NCI-H510A treated with DMSO at 0.1 percent for 48 hours (cell line): ENCODE results near the gene HTR1D.

Experiments
- DNase-seq: peaks from one replicate; lab custom pipeline; 2025; lab: John Stamatoyannopoulos, UW

HTR1D gene

GRCh38 chr1:23184212-23184934 lies 32.9 kb downstream of the HTR1D start:
- peak; percentile 59 for DNase-seq

- DNase-seq, result no peak
Observed at GRCh38 chr1:23179862-23180261, 37.4 kb downstream of the HTR1D start.

- DNase-seq, result no peak
Observed at GRCh38 chr1:23178950-23179349, 38.4 kb downstream of the HTR1D start.

- no peak for DNase-seq
Observed at GRCh38 chr1:23178414-23178813, 38.9 kb downstream of the HTR1D start.

- peak; percentile 47 for DNase-seq
Observed at GRCh38 chr1:23177438-23178380, 39.6 kb downstream of the HTR1D start.

- DNase-seq, result no peak
Observed at GRCh38 chr1:23177031-23177430, 40.3 kb downstream of the HTR1D start.

GRCh38 chr1:23174426-23175110 lies 42.7 kb downstream of the HTR1D start:
- DNase-seq, result no peak

GRCh38 chr1:23171181-23171755 lies 46.0 kb downstream of the HTR1D start:
- DNase-seq, result no peak

GRCh38 chr1:23169727-23170335 lies 47.5 kb downstream of the HTR1D start:
- DNase-seq, result no peak

GRCh38 chr1:23169195-23169575 lies 48.1 kb downstream of the HTR1D start:
- no peak for DNase-seq

- DNase-seq, result peak; percentile 51
Observed at GRCh38 chr1:23168445-23169194, 48.7 kb downstream of the HTR1D start, which contains the start of gene LUZP1. LUZP1 (minus strand) TSS chr1:23168856.

GRCh38 chr1:23168079-23168444 lies 49.2 kb downstream of the HTR1D start:
- DNase-seq, result no peak

- peak; percentile 20 for DNase-seq
Observed at GRCh38 chr1:23167353-23168078, 49.8 kb downstream of the HTR1D start.

- no peak for DNase-seq
Observed at GRCh38 chr1:23166854-23167253, 50.4 kb downstream of the HTR1D start.

- no peak for DNase-seq
Observed at GRCh38 chr1:23163395-23163794, 53.9 kb downstream of the HTR1D start.

- DNase-seq, result no peak
Observed at GRCh38 chr1:23159963-23160877, 57.1 kb downstream of the HTR1D start.

GRCh38 chr1:23156940-23157339 lies 60.4 kb downstream of the HTR1D start:
- no peak for DNase-seq

GRCh38 chr1:23152966-23153684 lies 64.2 kb downstream of the HTR1D start:
- DNase-seq, result no peak

GRCh38 chr1:23150742-23151141 lies 66.6 kb downstream of the HTR1D start:
- DNase-seq, result no peak
